GM19193 (cell line): Measurements from ENCODE around the gene CNTNAP3B.
"Not testable (repeated sequence)": the region's sequence is repeated elsewhere in the genome, so short reads cannot be mapped to it uniquely, and the experiment has no call there.

Experiments used
- POLR2A ChIP-seq: IDR thresholded peaks from 4 replicates; pipeline ENCODE4 v1.6.1; 2011; ENCODE audit not compliant: insufficient read depth, insufficient read length; ENCODE audit errors: extremely low read depth

Gene CNTNAP3B

DNA sequence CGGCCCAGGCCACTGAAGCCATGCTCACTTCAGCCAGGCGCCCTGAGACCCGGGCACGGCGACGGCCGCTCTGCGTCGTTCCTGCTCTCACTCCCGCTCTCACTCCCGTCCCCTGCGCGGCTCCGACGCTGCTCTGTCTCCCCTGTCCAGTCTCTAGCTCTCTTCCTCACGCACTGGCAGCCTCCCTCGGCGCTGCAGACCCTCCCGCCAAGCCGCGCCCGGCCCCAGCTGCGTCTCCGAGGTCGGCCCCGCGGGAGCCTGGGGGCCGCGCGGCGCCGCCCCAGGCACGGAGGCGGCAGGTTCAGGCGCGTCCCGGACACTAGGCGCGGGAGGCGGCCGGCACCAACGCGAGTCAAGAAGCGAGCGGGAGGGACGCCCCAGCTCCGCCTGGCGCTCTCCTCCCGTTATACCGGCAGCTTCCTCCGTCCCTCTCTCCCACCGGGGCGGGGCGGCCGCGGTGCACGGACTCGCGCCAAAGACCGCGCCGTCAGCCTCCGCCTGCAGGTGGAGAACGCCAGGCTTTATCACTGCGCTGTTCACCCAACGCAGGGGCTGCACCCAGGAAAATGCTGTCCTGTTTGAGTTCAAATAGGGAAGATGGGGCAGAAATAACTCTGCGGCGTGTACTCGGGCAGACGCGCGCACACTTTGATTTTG lies at the start of gene CNTNAP3B:
CNTNAP3B (minus strand) TSS at position 354 of the 657 bp plus-strand sequence; CDS start at position 22, 332 bp downstream.
- TF ChIP-seq POLR2A: not testable (repeated sequence)
